Stimulated activated CD4-positive, alpha-beta T cell treated with anti-CD3 and anti-CD28 coated beads, Interleukin-12 subunit alpha, Interleukin-12 subunit beta, amount 100 ng/mL, for 24 hours (primary cell): ENCODE measurements around the gene KCNE2.
"Not testable (repeated sequence)": the region's sequence is repeated elsewhere in the genome, so short reads cannot be mapped to it uniquely, and the experiment has no call there.

Experiments
- DNase-seq, 2 experiments: peaks; one replicate each; pipeline ENCODE4 v3.0.0-alpha.2; 2020; ENCODE audit warnings: low read depth in 2 of 2

KCNE2 gene

GRCh38 chr21:34407294-34407693 lies 43.5 kb downstream of the KCNE2 start:
- DNase-seq: not testable (repeated sequence)

- not testable (repeated sequence) for DNase-seq
These were observed 53.8 kb downstream of the KCNE2 start for GRCh38 chr21:34417448-34418077.
